ENCODE data around the gene FTSJ3. TPM values are rescaled to one million over a fixed set of nuclear protein-coding genes. Genes with fewer than 3 reads are reported as not detected.

The FTSJ3 gene
- total and polyA plus RNA-seq, 2 of the 13 experiments (the other 11 are each of a cell fraction or from before 2014, with no cell fraction given) = 26.0 to 64.2 TPM

DNA sequence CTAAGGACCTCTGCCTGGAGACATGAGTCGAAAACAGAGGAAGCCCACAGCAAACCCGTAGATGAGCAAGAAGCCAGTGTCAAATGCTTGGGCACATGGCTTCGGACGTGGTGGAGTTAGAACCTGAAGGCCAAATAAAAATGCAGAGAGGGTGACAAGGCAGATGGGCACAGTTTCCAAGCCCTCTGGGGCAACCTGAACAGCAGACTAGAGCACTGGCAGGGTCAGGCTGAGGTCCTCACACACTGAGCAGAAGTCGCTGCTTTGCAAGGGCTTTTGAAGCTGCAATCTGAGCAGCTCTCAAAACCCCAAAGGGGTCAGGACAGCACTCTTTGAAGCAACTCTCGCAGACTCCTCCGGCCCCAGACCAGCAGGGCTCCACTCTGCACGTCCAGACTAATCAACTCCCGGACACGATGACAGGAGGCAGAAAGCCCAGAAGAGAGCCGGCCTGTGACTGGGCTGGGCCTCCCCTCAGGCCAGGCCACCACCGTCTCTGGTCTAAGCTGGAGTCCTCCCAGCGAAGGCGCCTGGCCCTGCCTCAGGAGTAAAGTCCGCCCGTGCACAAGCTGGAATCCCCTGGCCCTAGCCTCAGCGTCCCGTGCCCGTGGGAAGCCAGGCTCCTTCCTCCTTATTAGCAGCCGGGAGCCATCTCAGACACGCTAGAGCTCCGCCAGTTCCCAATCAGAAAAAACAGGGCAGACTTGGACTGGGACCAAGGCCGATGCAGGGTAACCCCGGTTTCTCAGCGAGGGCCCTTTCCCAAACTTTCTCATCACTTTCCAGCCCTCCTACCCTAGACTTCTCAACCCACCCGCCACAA lies 14.1 kb upstream of the FTSJ3 start (continued):
- TF ChIP-seq, protein P1, sequence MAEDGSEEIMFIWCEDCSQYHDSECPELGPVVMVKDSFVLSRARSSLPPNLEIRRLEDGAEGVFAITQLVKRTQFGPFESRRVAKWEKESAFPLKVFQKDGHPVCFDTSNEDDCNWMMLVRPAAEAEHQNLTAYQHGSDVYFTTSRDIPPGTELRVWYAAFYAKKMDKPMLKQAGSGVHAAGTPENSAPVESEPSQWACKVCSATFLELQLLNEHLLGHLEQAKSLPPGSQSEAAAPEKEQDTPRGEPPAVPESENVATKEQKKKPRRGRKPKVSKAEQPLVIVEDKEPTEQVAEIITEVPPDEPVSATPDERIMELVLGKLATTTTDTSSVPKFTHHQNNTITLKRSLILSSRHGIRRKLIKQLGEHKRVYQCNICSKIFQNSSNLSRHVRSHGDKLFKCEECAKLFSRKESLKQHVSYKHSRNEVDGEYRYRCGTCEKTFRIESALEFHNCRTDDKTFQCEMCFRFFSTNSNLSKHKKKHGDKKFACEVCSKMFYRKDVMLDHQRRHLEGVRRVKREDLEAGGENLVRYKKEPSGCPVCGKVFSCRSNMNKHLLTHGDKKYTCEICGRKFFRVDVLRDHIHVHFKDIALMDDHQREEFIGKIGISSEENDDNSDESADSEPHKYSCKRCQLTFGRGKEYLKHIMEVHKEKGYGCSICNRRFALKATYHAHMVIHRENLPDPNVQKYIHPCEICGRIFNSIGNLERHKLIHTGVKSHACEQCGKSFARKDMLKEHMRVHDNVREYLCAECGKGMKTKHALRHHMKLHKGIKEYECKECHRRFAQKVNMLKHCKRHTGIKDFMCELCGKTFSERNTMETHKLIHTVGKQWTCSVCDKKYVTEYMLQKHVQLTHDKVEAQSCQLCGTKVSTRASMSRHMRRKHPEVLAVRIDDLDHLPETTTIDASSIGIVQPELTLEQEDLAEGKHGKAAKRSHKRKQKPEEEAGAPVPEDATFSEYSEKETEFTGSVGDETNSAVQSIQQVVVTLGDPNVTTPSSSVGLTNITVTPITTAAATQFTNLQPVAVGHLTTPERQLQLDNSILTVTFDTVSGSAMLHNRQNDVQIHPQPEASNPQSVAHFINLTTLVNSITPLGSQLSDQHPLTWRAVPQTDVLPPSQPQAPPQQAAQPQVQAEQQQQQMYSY (CRISPR knock-in tag; IDR thresholded peaks at IDR 0.05) = peak; percentile 59; the same call in 1 of the 2 replicates
- 0 out of 2 replicates have a peak, but pooled peaks have one; percentile 21 for TF ChIP-seq TARDBP (CRISPR knock-in tag; IDR thresholded peaks at IDR 0.05)
- TF ChIP-seq GATAD1 (CRISPR knock-in tag; IDR thresholded peaks at IDR 0.05) = 0 out of 2 replicates have a peak, but pooled peaks have one; percentile 52
- TF ChIP-seq, protein P2, sequence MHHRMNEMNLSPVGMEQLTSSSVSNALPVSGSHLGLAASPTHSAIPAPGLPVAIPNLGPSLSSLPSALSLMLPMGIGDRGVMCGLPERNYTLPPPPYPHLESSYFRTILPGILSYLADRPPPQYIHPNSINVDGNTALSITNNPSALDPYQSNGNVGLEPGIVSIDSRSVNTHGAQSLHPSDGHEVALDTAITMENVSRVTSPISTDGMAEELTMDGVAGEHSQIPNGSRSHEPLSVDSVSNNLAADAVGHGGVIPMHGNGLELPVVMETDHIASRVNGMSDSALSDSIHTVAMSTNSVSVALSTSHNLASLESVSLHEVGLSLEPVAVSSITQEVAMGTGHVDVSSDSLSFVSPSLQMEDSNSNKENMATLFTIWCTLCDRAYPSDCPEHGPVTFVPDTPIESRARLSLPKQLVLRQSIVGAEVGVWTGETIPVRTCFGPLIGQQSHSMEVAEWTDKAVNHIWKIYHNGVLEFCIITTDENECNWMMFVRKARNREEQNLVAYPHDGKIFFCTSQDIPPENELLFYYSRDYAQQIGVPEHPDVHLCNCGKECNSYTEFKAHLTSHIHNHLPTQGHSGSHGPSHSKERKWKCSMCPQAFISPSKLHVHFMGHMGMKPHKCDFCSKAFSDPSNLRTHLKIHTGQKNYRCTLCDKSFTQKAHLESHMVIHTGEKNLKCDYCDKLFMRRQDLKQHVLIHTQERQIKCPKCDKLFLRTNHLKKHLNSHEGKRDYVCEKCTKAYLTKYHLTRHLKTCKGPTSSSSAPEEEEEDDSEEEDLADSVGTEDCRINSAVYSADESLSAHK (CRISPR knock-in tag; IDR thresholded peaks at IDR 0.05; ENCODE audit: borderline replicate concordance) = no peak
- no peak for TF ChIP-seq SOX13 (IDR thresholded peaks at IDR 0.05)
- no peak for TF ChIP-seq SOX13 (CRISPR knock-in tag; conservative IDR thresholded peaks at IDR 0.05 in 1 of 2, IDR thresholded peaks at IDR 0.05 in 1 of 2)
- TF ChIP-seq ZNF772 (CRISPR knock-in tag; IDR thresholded peaks at IDR 0.05) = 0 out of 2 replicates have a peak, but pooled peaks have one; percentile 60
- no peak for TF ChIP-seq CBFB (CRISPR knock-in tag; IDR thresholded peaks at IDR 0.05)
- TF ChIP-seq, protein P3, sequence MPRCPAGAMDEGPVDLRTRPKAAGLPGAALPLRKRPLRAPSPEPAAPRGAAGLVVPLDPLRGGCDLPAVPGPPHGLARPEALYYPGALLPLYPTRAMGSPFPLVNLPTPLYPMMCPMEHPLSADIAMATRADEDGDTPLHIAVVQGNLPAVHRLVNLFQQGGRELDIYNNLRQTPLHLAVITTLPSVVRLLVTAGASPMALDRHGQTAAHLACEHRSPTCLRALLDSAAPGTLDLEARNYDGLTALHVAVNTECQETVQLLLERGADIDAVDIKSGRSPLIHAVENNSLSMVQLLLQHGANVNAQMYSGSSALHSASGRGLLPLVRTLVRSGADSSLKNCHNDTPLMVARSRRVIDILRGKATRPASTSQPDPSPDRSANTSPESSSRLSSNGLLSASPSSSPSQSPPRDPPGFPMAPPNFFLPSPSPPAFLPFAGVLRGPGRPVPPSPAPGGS (CRISPR knock-in tag; IDR thresholded peaks at IDR 0.05) = peak; percentile 82; the same call in 1 of the 2 replicates
- TF ChIP-seq, protein P4, sequence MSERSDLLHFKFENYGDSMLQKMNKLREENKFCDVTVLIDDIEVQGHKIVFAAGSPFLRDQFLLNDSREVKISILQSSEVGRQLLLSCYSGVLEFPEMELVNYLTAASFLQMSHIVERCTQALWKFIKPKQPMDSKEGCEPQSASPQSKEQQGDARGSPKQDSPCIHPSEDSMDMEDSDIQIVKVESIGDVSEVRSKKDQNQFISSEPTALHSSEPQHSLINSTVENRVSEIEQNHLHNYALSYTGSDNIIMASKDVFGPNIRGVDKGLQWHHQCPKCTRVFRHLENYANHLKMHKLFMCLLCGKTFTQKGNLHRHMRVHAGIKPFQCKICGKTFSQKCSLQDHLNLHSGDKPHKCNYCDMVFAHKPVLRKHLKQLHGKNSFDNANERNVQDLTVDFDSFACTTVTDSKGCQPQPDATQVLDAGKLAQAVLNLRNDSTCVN (CRISPR knock-in tag; IDR thresholded peaks at IDR 0.05; ENCODE audit: borderline replicate concordance) = no peak
- no peak for TF ChIP-seq NR1H2 (CRISPR knock-in tag; IDR thresholded peaks at IDR 0.05; ENCODE audit: borderline replicate concordance, low read depth)
- TF ChIP-seq, protein P5, sequence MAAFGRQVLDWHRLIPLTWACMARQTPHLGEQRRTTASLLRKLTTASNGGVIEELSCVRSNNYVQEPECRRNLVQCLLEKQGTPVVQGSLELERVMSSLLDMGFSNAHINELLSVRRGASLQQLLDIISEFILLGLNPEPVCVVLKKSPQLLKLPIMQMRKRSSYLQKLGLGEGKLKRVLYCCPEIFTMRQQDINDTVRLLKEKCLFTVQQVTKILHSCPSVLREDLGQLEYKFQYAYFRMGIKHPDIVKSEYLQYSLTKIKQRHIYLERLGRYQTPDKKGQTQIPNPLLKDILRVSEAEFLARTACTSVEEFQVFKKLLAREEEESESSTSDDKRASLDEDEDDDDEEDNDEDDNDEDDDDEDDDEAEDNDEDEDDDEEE (CRISPR knock-in tag; IDR thresholded peaks at IDR 0.05) = no peak
- TF ChIP-seq ZBTB3 (CRISPR knock-in tag; IDR thresholded peaks at IDR 0.05; ENCODE audit: borderline replicate concordance, low read depth) = no peak
- TF ChIP-seq, protein P6, sequence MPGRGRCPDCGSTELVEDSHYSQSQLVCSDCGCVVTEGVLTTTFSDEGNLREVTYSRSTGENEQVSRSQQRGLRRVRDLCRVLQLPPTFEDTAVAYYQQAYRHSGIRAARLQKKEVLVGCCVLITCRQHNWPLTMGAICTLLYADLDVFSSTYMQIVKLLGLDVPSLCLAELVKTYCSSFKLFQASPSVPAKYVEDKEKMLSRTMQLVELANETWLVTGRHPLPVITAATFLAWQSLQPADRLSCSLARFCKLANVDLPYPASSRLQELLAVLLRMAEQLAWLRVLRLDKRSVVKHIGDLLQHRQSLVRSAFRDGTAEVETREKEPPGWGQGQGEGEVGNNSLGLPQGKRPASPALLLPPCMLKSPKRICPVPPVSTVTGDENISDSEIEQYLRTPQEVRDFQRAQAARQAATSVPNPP (CRISPR knock-in tag; IDR thresholded peaks at IDR 0.05) = no peak
- no peak for TF ChIP-seq U2AF2 (IDR thresholded peaks at IDR 0.05; ENCODE audit: low read depth, low read length)
- TF ChIP-seq, protein P7, sequence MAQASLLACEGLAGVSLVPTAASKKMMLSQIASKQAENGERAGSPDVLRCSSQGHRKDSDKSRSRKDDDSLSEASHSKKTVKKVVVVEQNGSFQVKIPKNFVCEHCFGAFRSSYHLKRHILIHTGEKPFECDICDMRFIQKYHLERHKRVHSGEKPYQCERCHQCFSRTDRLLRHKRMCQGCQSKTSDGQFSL (CRISPR knock-in tag; IDR thresholded peaks at IDR 0.05) = 0 out of 2 replicates have a peak, but pooled peaks have one; percentile 47

All from HepG2 (cell line).